ENCODE measurements around the gene PLCD1.

Gene PLCD1

GRCh38 chr3:38016847-38017444 is 12.5 kb downstream of the PLCD1 start:
- DNase-seq (ENCODE audit: low read depth in 2 of 2) = no peak

- DNase-seq (ENCODE audit: low read depth in 2 of 2) = no peak
Measured at GRCh38 chr3:38016410-38016809, 13.0 kb downstream of the PLCD1 start.

- DNase-seq (ENCODE audit: low read depth in 2 of 2) = no peak
Measured at GRCh38 chr3:38015984-38016383, 13.5 kb downstream of the PLCD1 start.

GRCh38 chr3:38015485-38015884 is 14.0 kb downstream of the PLCD1 start:
- DNase-seq (ENCODE audit: low read depth in 2 of 2) = no peak

GRCh38 chr3:38011111-38011510 is 18.3 kb downstream of the PLCD1 start:
- DNase-seq (ENCODE audit: low read depth in 2 of 2) = no peak

- no peak for DNase-seq (ENCODE audit: low read depth in 2 of 2)
Measured at GRCh38 chr3:38009807-38010591, 19.4 kb downstream of the PLCD1 start.

- no peak for DNase-seq (ENCODE audit: low read depth in 2 of 2)
Measured at GRCh38 chr3:38008971-38009580, 20.4 kb downstream of the PLCD1 start.

- DNase-seq (ENCODE audit: low read depth in 2 of 2) = no peak
Measured at GRCh38 chr3:38008191-38008701, 21.2 kb downstream of the PLCD1 start.

GRCh38 chr3:38007754-38008090 is 21.7 kb downstream of the PLCD1 start:
- no peak for DNase-seq (ENCODE audit: low read depth in 2 of 2)

- DNase-seq (ENCODE audit: low read depth in 2 of 2) = no peak
Measured at GRCh38 chr3:38006445-38006995, 22.9 kb downstream of the PLCD1 start.

- no peak for DNase-seq (ENCODE audit: low read depth in 2 of 2)
Measured at GRCh38 chr3:38006031-38006430, 23.4 kb downstream of the PLCD1 start.

GRCh38 chr3:38005076-38006020 is 24.1 kb downstream of the PLCD1 start:
- DNase-seq (ENCODE audit: low read depth in 2 of 2) = no peak

- peak in 1 of 2 donors; percentile 27 for DNase-seq (ENCODE audit: low read depth in 2 of 2)
Measured at GRCh38 chr3:38004415-38005075, 24.9 kb downstream of the PLCD1 start.

- DNase-seq (ENCODE audit: low read depth in 2 of 2) = no peak
Measured at GRCh38 chr3:38003817-38004414, 25.5 kb downstream of the PLCD1 start.

GRCh38 chr3:38003371-38003816 is 26.0 kb downstream of the PLCD1 start:
- DNase-seq (ENCODE audit: low read depth in 2 of 2) = no peak

GRCh38 chr3:38002940-38003339 is 26.5 kb downstream of the PLCD1 start:
- no peak for DNase-seq (ENCODE audit: low read depth in 2 of 2)

- DNase-seq (ENCODE audit: low read depth in 2 of 2) = no peak
Measured at GRCh38 chr3:38002291-38002876, 27.1 kb downstream of the PLCD1 start.

- DNase-seq (ENCODE audit: low read depth in 2 of 2) = no peak
Measured at GRCh38 chr3:38001456-38002081, 27.9 kb downstream of the PLCD1 start.

- no peak for DNase-seq (ENCODE audit: low read depth in 2 of 2)
Measured at GRCh38 chr3:38000965-38001455, 28.4 kb downstream of the PLCD1 start.

Measured in stimulated activated CD8-positive, alpha-beta memory T cell treated with anti-CD3 and anti-CD28 coated beads, Interleukin-15, amount 100 ng/mL, for 4 hours (primary cell).